SIG-M5 treated with dmso at 0.1 percent for 504 hours (cell line): ENCODE data around the gene GFPT2.

Experiments used
- DNase-seq: peaks from one replicate; lab custom pipeline; 2025; ENCODE audit not compliant: unreplicated experiment; lab: John Stamatoyannopoulos, UW

Gene GFPT2

DNA sequence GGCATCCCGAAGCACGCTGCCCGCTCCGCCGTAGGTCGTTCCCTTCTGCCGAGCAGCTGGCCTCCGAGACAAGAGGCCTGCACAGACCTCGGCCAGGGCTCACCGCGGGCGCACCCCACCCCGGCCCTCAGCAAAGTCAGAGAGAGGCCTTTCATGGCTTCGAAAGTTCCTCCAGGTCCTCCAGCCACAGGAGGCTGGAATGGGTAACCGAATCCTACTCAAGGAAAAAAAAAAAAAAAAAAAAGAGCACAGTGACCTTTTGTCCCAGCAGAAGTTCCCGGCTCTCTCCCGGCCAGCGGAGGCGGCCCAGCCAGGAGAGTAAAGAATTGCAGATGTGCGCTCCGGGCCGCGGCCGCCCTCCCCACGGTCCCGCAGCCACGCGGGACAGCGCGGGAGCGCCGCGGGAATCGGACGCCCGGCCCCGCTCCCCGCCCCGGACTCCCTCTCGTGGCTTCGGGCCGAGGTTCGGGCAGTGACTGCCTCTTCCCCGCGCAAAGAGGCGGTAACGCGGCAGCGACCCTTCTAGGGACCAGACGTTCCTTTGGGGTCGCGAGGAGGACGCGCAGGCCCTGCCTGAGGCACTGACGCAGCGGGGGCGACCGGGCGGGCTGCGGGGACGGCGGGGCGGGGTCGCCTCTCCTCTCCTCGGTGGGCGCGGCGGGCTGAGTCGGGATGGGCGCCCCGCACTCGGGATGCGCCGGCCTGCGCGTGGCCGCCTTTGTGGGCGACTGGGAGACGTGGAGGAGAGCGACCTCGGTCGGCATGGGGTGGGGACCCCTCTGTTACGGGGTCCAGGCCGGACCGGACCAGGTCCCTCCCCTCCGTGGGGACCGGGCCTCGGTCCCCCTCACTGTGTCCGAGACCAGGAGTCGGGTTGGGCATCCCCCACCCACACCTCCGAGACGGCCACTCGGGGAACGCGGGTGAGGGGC, 754 bp downstream of the GFPT2 start:
- DNase-seq, result no peak

DNA sequence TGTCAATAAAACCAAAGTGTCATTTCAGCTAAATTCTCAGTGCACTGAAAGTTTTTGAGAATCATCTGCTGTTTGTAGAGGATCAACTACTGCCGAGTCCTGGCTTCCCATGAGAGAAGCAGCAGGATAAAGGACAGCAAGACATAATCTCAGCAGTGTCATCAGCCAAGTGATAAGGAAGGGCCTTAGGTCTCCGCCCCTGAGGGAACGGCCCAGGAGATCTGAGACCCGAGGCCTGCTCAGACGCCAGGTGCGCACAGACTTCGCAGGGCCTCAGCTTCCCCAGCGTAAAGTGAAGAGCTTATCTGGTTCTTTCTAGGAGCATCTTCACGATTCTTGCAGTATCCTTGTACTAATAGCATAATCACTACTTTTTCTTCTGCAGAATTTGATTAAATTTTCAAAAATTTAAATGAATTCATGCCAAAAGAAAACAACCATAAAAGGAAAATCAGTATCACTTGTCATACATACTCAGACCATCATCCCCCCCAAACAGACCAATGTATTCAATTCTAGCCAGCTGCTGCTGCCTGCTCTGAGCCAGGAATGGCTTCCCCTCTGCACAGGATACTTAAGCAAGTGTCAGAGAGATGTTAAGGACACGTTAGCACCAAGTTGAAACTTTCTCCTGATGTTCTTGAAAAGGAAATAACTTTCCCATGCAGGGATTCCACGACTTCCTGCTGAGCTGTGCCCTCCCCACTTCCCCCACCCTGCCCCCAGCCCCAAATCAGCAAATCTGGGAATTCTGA, 2.2 kb downstream of the GFPT2 start:
- no peak for DNase-seq

DNA sequence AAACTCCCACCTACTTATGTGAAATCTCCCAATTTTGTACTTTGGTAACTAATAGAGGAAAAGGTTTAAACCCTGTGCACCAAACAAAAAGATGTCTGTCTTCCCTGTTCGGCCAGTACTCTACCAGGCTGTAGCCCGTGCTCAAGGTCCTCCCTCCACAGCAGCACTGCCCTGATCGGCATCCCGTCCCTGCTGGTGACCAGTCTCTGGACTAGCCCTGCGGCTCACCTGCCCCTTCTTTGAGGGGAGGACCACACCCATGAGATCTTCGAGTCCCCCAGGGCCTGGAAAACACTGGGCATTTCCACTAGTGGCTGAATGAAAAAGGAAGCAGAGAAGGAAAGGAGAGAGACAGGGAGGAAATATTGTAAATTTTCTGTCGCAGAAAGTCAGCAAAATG, 2.8 kb downstream of the GFPT2 start:
- DNase-seq, result no peak

DNA sequence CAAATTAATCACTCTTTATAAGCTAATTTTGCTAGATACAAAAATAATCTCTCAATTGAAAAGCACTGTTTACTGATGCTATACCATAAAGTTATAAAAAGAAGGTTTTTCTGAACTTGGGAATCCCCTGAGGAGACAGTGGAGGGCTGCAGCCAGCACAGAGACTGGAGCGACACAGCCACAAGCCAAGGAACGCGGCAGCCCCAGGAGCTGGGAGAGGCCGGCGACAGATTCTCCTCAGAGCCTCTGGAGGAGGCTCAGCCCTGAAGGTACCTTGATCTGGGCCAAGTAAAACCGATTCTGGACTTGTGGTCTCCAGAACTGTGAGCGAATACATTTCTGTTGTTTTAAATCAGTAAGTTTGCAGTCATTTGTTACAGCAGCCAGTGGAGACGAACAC, 3.7 kb downstream of the GFPT2 start:
- no peak for DNase-seq

DNA sequence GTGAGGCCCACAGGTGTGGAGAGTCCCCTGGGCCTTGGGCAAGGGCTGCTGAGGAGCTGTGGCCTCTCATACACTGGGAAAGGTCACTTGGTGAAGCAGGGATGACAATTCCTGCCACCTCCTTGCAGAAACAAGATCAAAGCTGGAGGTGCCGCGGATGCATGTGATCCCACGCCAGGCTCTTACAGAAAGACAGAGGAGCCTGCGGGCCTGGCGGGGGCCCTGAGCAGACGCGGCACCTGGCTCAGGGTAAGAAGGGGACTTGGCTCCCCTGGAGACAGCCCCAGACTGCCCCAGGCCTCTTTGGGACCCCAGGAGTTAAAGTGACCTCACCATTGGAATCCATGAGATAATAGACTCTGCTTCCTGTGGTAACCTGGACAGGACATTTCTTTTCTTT, 4.8 kb downstream of the GFPT2 start:
- DNase-seq, result no peak

DNA sequence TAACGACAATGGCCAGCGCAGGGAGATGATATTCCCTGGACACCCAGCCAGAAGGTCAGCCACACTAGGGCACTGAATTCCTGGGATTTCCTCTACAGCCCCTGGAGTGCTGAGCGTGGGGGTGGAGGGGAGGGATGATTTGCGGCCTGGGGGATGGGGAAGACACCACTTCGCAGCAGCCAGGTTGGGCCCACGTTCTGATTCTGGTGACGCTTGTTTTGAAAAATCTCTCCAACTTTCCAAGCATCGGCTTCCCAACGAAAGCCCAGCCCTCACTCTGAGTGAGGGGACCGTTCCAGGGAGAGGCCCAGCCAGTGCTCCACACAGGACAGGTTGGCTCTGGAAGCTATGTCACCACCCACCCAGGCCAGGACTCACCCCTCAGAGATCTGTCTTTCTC, 5.4 kb downstream of the GFPT2 start:
- no peak for DNase-seq

DNA sequence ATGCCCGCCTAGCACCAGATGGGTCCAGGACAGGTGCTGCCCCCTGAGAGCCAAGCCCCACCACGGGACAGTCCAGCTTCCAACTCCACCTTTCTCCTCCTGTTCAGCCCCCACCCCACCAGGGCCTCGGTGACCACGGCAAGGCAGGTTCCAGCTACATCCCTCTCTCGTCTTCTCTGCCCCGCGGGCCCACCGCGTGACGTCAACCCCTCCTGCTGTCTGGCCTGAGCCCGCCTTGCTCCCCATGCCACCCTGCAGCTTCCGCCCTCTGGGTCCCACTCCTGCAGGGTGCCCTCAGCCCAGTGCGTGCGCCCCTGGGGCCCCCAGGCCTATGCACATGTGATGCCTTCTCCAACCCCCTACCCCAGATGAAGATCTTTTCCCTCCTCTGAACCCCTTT, 6.8 kb downstream of the GFPT2 start:
- no peak for DNase-seq

DNA sequence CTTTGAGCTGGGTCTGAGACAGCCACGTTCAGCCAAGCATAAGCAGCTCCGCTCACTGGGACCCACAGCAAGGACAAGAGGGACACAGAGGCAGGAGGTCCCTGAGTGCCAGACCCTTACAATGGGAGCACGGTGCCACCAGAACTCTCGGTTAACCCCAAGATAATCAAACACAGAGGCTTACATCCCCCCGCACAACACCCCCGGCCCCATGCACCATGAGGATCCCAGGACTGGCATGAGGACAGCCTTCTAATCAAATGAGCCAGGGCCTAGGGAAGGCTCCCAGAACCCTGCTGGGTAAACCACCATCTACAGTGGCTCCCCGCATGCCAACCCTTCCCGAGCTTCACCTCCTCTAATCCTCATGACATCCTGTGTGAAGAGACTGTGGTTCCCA, 7.4 kb downstream of the GFPT2 start:
- no peak for DNase-seq

DNA sequence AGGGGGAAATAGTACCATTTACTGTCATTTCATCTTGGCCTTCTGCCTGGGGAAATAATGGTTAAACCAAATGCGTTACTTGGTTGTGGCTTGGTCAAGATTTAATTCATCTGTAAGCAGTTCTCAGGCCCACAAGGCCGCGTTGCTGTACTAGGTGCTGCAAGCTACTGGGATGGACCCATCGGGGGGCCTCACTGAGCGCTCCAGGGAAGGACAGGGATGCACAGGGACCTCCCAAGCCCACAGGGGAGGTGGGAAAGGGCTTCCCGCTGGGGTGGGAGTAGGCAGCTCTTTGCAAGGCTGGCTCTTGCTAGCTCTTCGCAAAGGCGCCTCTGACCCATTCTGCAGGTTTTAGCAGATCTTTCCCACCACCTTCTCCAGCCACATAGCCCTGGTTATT, 8.0 kb downstream of the GFPT2 start:
- DNase-seq, result no peak

DNA sequence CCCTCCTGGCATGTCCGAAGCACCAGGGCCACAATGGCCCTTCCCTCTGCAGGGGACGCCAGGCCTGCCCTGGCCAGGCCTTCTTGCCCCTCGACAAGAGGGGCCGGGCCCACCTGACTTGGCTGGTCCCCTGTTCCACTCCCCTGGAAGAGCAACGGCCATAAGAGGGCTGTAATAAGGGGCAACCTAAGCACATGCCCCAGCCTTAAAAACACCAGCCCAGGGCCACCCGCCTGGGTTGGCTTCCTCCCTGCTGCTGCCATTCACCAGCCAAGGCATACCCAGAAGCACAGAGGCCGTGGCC, 8.5 kb downstream of the GFPT2 start:
- no peak for DNase-seq

DNA sequence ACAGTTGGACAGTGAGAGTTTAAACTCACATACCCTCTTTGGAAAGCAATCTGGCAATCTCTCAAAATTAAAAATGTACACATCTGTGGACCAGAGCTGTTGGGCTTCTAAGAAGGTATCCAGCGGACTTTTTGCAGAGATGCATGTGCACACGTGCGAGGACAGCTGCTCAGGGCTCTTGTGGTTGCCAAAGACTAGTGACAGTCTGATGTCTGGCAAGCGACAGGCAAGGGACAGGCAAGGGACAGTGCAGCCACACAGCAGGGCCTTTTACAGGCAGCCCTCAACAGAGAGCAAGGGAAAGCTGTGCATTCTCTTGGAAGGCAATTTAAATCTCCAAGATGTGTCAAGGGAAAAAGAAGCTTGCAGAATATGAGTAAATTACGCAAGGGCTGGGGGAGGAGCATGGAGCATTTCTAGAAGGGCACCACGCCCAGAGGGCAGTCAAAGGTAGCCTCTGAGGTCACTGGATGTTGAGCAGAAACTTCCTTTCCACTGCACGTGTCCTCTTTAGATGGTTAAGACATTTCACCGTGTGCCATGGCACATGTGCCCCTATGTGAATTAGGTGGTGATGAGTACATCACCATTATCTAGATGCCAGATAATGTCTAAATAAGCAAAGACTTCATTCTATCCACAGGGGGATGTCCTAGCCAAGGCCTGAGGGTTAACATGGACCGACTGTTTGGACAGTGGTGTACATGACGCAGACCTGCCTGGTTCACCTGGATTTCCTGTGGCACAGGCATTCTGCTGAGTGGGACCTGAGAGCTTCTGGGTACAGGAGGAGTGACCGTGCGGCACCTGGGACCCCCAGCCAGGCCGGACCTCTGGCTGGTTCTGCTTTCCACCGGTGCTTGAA, 9.1 kb downstream of the GFPT2 start:
- DNase-seq, result peak; percentile 72

DNA sequence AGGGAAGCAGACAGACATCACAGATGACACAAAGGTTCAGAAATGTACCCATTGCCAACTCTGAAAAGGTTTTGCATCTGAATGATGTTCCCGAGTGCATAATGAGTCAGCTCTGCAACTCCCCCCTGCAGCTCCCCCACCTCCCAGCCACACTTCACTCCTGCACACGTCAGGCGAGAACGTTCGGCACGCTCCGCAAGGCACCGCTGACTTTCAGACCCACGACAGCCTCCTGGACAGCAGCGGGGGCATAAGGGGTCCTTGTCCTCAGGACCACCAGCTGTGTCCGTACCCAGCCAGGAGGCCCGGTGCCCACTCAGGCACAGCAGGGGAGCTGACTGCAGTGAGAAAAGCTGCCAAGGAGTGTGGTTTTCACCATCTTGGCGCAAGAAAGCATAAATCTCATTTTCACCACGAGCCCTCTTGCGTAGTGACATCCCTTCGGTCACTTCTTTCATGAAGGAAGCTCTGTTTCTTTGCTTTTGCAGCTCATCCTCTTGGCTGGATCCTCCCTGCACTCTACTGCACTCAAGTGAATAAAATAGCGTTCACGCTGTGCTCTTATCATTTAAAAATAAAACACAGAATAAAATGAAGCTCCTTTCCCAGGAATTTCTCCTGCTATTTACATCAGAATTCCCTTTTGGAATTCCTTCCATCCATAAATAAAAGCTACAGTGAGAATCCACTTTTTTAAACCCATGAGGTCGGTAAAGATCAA, 9.9 kb downstream of the GFPT2 start:
- DNase-seq, result no peak

DNA sequence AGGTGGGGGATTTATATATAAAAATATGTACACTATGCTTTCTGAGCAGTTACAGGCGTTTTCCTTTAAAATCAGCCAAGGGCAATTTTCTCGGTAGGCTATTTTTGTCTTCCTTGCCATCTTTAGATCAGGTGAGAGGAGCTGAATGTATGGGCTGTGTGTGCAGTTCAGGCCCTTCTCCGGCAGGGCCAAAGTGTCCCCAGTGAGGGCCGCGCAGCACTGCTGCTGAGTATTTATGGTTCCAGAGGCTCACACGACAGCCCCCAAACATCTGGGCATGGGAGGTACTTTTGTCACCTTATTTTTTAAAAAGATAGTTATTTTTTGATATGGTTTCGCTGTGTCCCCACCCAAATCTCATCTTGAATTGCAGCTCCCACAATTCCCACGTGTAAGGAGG, 11.5 kb downstream of the GFPT2 start:
- DNase-seq, result no peak

DNA sequence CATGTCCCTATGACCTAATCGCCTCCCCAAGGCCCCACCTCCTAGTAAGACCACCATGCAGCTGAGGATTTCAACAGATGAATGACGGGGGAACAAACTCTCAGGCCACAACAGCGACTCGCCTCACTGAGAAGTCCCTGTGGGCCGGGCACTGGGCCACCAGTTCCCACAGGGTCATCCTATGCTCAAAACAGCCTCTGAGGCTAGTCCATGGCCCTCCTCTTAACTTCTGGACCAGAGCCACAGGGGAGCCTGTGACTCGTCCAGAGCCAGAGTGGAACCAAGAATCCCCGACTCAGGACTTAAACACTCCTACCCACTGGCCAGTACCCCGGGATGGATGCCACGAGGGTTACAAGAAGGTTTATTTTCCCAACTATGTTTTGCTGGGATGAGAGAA, 12.3 kb downstream of the GFPT2 start:
- no peak for DNase-seq

DNA sequence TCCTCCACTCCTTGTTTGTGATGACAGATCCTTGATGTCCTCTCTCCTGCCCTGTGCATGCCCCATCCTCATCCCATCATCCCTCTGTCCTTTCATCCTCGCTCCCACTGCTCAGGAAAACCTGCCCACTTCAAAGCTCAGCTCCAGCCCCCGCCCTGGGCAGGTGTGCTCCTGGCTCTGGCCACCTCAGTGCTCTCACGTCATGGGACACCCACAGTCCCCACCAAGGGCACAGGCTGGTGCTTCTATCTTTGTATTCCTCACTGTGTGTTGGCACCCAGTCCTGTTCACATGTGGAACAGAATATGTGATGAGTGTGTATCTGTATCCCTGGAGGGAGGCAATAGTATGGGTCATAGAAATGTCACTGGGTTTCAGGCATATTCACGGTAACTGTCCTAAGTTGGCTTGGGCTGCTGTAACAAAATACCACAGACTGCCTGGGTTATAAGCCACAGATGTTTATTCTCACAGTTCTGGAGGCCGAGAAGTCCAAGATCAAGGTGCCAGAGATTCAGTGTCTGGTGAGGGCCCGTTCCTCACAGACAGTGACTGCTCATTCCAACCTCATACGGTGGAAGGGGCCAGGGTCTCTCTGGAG, 13.5 kb downstream of the GFPT2 start:
- no peak for DNase-seq

DNA sequence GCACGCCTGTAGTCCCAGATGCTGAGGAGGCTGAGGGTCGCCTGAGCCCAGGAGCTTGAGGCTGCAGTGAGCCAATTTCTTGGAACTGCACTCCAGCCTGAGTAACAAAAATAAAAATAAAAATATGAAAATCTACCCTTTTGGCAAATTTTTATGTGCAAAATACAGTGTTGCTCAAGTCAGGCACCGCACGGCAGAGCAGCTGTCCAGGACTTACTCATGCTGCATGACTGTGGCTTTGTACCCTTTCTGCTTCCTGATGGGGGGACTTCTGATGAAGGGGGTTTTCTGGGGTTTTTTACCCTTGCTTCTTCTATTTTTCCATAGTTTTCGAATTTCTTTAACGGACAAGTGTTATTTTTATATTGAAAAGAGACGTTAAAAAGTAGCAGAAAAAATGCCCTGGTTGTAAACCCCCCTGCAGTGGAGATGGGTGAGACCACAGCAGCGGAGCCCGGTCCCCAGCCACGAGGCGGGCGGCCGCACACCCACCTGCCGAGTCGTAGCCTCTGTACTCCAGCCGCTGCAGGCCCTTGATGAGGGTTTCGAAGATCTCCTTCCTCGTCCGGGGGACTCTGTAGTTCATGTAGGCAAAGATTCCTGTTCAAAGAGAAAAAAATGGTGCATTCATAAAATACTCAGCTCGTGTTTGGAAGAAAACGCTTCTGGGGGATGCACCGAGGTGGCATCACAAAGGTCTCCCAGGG, 15.0 kb downstream of the GFPT2 start:
- DNase-seq, result no peak

DNA sequence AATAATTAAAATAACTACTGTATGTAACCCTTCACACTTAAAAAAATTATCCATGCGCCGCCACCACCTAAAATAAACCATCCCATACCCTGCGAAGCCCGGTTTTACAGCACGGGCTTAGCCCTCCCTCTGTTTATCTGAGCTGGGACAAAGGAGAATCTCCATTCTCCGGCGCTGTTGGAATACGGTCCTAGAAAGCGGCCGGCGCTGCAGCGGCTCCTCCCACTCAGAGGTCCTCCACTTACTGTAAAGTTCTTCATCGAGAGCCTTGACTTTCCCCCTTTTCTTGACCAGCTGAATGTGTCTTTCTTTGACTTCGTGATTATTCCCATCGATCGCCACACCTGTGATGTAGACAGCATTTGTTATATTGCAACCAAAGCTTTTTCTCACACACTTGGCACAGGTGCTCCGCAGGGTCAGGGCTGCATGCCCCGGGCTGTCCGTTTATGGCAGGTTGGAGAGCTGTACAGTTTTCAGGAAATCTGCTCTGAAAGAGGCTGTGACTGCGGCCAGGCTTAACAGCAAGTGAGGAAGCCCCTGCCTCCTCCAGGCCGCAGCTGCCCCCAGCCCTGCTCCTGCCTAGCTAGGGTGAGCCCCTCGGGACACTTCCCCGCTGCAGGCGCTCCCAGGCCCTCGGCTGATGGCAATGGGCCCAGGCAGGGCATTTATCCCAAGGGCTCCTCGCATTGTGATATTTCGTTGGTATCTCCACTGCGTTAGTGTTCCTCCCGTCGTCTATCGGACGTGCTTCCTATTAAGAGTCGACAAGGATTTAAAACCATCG, 16.7 kb downstream of the GFPT2 start:
- no peak for DNase-seq

DNA sequence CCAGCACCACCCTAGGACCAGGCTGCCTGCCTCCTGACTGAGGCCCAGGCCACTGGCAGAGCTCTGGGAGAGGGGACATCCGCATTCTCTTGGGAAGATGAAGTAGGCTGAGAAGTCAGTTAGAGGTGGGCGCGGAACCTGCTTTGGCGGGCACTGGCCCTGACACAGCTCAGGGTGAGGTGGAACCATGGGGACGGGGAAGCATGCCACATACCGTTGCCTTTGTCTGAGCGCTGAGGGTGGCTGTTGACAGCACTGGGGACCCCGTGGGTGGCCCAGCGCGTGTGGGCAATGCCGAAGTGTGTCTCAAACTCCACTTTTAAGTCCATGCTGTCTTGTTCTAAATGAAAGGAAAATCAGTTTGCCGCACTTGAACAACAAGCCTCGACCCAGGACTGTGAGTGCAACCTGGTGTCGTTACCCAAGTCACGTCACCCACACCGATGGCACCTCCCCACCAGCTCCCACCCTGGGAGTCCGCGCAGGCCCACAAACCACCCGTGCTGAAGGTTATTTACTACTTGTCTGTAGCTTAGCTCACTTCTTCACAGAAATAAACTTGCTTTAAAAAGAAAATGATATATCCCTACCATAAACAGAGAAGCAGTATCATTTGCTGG, 17.4 kb downstream of the GFPT2 start:
- DNase-seq, result no peak
